GM23338 (cell line): ENCODE measurements around the gene HCAR1. TPM values are rescaled to one million over a fixed set of nuclear protein-coding genes. Genes with fewer than 3 reads are reported as not detected.
"Not testable (repeated sequence)": the region's sequence is repeated elsewhere in the genome, so short reads cannot be mapped to it uniquely, and the experiment has no call there.

ENCODE experiments used
- ATAC-seq: fragments of 200-7000 bp; cut with Tn5 transposase; 3 replicates; pipeline ENCODE4 v1.9.1; 2020
- DNase-seq: peaks from one replicate; pipeline ENCODE4 v3.0.0-alpha.2; 2015; ENCODE audit warnings: low spot score
- H2AFZ ChIP-seq: fragments of 200-600 bp; sonication (generic); 2 replicates; pipeline ENCODE4 v1.8.0; 2016; ENCODE audit warnings: antibody characterized with exemption, mild to moderate bottlenecking, moderate library complexity
- H3F3A ChIP-seq: fragments of 200-600 bp; sonication (generic); replicated peaks from 2 replicates; pipeline ENCODE4 v1.8.0; 2017; ENCODE audit warnings: antibody characterized with exemption, mixed run types, low read depth
- H3K27ac ChIP-seq: fragments of 200-600 bp; sonication (generic); 2 replicates; pipeline ENCODE4 v1.6.1; 2016; ENCODE audit warnings: low read depth
- H3K27me3 ChIP-seq: fragments of 200-600 bp; sonication (generic); 2 replicates; pipeline ENCODE4 v1.8.0; 2016; ENCODE audit warnings: mild to moderate bottlenecking, mixed run types, moderate library complexity; ENCODE audit not compliant: insufficient read depth
- H3K36me3 ChIP-seq: fragments of 200-600 bp; sonication (generic); 2 replicates; pipeline ENCODE4 v1.8.0; 2016; ENCODE audit warnings: mild to moderate bottlenecking; ENCODE audit not compliant: insufficient read depth
- H3K4me1 ChIP-seq: fragments of 200-600 bp; sonication (generic); 2 replicates; pipeline ENCODE4 v1.8.0; 2016; ENCODE audit warnings: mild to moderate bottlenecking, moderate library complexity; ENCODE audit not compliant: insufficient read depth
- H3K4me2 ChIP-seq: fragments of 200-600 bp; sonication (generic); 2 replicates; pipeline ENCODE4 v1.7.1; 2017; ENCODE audit warnings: mixed run types
- H3K4me3 ChIP-seq: fragments of 200-600 bp; sonication (generic); 2 replicates; pipeline ENCODE4 v1.6.1; 2016; ENCODE audit warnings: mixed run types
- H3K79me2 ChIP-seq: fragments of 200-600 bp; sonication (generic); replicated peaks from 2 replicates; pipeline ENCODE4 v1.8.0; 2017; ENCODE audit warnings: mild to moderate bottlenecking; ENCODE audit not compliant: insufficient read depth
- H3K9me2 ChIP-seq: fragments of 200-600 bp; sonication (generic); 2 replicates; pipeline ENCODE4 v1.8.0; 2017; ENCODE audit not compliant: insufficient read depth
- H4K20me1 ChIP-seq: fragments of 200-600 bp; sonication (generic); replicated peaks from 2 replicates; pipeline ENCODE4 v1.8.0; 2017; ENCODE audit warnings: mild to moderate bottlenecking; ENCODE audit not compliant: insufficient read depth
- H3K27ac Mint-ChIP-seq: 2 replicates; pipeline ENCODE4 v1.8.0; 2020; ENCODE audit warnings: inconsistent platforms, mild to moderate bottlenecking, moderate library complexity, mixed read lengths
- H3K27me3 Mint-ChIP-seq: 3 replicates; pipeline ENCODE4 v1.8.0; 2022; ENCODE audit warnings: low read depth, mild to moderate bottlenecking, moderate library complexity, mixed read lengths, inconsistent platforms; ENCODE audit not compliant: insufficient read depth, poor library complexity
- H3K36me3 Mint-ChIP-seq: 3 replicates; pipeline ENCODE4 v1.8.0; 2021; ENCODE audit warnings: low read depth, mild to moderate bottlenecking, inconsistent platforms, moderate library complexity, mixed read lengths
- H3K4me1 Mint-ChIP-seq: 3 replicates; pipeline ENCODE4 v1.8.0; 2020; ENCODE audit warnings: mild to moderate bottlenecking, inconsistent platforms, mixed read lengths
- H3K4me3 Mint-ChIP-seq: 3 replicates; pipeline ENCODE4 v1.8.0; 2021; ENCODE audit warnings: moderate library complexity, mild to moderate bottlenecking, inconsistent platforms, mixed read lengths
- H3K9me3 Mint-ChIP-seq: 3 replicates; pipeline ENCODE4 v1.8.0; 2020; ENCODE audit warnings: moderate library complexity, mild to moderate bottlenecking, inconsistent platforms, mixed read lengths
- EZH2 ChIP-seq: fragments of 200-600 bp; sonication (generic); IDR thresholded peaks from one replicate; pipeline ENCODE4 v1.8.0; 2017; ENCODE audit warnings: antibody characterized with exemption, mild to moderate bottlenecking, low read depth; ENCODE audit not compliant: unreplicated experiment
- NANOG ChIP-seq: IDR thresholded peaks from 2 replicates; pipeline ENCODE4 v1.6.1; 2016; ENCODE audit warnings: antibody characterized with exemption, borderline replicate concordance
- POLR2AphosphoS5 ChIP-seq: IDR thresholded peaks from 2 replicates; pipeline ENCODE4 v1.6.1; 2016; ENCODE audit warnings: antibody characterized with exemption, low read depth
- ZNF331 ChIP-seq: fragments of 250-450 bp; sonication (Bioruptor Pico); IDR thresholded peaks from 2 replicates; pipeline ENCODE4 v1.5.0; 2020; ENCODE audit warnings: low read depth, mild to moderate bottlenecking, moderate library complexity
- polyA plus RNA-seq: library from polyadenylated mRNA; unstranded; fragments of >200 nt; fragmentation: Nextera tagmentation; extraction: Ambion mirVana; gene quantifications from 2 replicates; pipeline ENCODE4 v1.2.1, GENCODE V29; 2016
- total RNA-seq: library from RNA; depleted of rRNA; stranded (reverse); fragments of >200 nt; shearing (Covaris generic); gene quantifications from 2 replicates; pipeline ENCODE4 v1.2.3, GENCODE V29; 2014
- TF ChIP-seq, protein P1 (sequence below): IDR thresholded peaks from one replicate; pipeline ENCODE4 v1.6.1; 2018; ENCODE audit warnings: antibody characterized with exemption; ENCODE audit not compliant: unreplicated experiment
- TF ChIP-seq, protein P2 (sequence below): fragments of 250-450 bp; sonication (Bioruptor Pico); IDR thresholded peaks from 2 replicates; pipeline ENCODE4 v1.5.0; 2020; ENCODE audit warnings: mild to moderate bottlenecking, moderate library complexity

HCAR1 gene
- total and polyA plus RNA-seq, 2 experiments from 2014 or later, result 0.17 TPM; not detected in 1

DNA sequence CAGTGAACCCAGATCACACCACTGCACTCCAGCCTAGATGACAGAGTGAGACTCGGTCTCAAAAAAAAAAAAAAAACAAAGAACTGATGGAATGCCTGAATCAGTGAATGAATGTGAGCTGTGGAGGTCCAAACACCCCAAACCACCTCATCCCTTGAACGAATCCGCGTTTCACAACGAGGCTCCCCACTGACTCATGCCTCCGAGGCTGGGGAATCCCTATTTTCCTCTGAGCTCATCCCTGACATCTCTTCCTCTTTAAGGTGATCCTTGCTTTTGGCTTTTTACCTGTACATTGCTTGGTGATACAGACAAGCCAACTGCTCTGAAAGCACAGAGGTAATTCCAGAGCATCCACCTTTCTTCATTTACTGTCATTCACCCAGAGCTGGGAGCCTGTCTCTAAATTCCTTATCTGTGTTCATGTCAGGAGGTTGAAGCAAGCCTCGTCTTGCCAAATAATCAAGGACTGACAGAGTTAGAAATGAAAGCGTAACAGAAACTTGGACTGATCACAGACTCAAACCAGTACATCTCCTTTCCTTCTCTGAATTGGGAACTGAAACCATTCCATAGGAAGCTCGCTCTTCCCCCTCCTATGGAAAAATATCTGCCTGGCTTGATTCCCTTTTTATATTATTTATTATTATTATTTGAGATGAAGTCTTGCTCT lies 30.5 kb downstream of the HCAR1 start:
- H3K36me3 ChIP-seq, result not testable (repeated sequence)

DNA sequence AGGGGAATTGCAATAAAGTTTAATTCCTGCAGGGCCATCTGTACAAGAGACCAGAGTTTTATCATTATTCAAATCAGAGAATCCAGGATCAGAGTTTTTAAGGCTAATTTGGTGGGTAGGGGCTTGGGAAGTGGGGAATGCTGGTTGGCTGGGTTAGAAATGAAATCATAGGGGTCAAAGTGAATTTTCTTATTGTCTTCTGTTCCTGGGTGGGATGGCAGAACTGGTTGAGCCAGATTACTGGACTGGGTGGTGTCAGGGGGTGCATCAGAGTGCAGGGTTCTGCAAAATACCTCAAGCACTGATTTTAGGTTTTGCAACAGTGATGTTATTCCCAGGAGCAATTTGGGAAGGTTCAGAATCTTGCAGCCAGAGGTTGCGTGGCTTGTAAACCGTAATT lies 33.7 kb downstream of the HCAR1 start:
- not testable (repeated sequence) for H3F3A ChIP-seq, H3K9me3 Mint-ChIP-seq, H4K20me1 ChIP-seq, H3K27ac Mint-ChIP-seq, H3K36me3 ChIP-seq, H3K36me3 Mint-ChIP-seq, H3K27ac ChIP-seq, H2AFZ ChIP-seq, H3K4me3 Mint-ChIP-seq, H3K9me2 ChIP-seq, H3K27me3 Mint-ChIP-seq, H3K4me1 ChIP-seq, H3K27me3 ChIP-seq, ATAC-seq, H3K79me2 ChIP-seq, H3K4me2 ChIP-seq, H3K4me3 ChIP-seq, H3K4me1 Mint-ChIP-seq, DNase-seq

More for the DNA sequence above, 30.5 kb downstream of the HCAR1 start:
- not testable (repeated sequence) for H3K9me2 ChIP-seq, H3K27ac Mint-ChIP-seq, H3K27me3 Mint-ChIP-seq, H3K27me3 ChIP-seq, H3F3A ChIP-seq, H3K4me1 Mint-ChIP-seq, H2AFZ ChIP-seq, ATAC-seq, DNase-seq, H3K79me2 ChIP-seq, H3K27ac ChIP-seq, H3K4me3 ChIP-seq, H3K4me2 ChIP-seq, H3K4me3 Mint-ChIP-seq, H3K4me1 ChIP-seq, H3K36me3 Mint-ChIP-seq, H3K9me3 Mint-ChIP-seq, H4K20me1 ChIP-seq

DNA sequence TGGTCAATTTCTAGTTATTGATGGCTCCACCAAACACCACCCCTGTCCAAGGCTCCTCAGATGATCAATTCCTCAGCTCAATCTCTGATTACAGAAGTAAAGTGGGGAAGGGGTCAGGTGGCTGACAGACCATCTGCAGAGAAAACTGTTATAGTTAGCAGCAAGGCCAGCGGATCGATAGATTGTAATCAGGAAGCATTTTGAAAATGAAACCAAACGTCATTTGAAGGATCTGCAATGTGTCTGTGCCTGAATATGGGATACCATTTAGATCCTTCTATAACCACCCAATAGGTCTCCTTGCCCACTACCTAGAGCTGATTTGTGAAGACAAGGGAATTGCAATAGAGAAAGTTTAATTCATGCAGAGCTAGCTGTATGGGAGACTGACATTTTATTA lies 39.1 kb downstream of the HCAR1 start:
- no peaks in the 10 kb centered on the region for H3K9me2 ChIP-seq
- Mint-ChIP-seq H3K27me3 (no peaks in the 10 kb centered on the region), H3K27ac (no peak overlapping the region), H3K4me1 (peaks cover 3% of the 10 kb centered on the region), H3K4me3 (no peak overlapping the region), H3K36me3 (no peaks in the 10 kb centered on the region), H3K9me3 (no peaks in the 10 kb centered on the region)
- H3K36me3 ChIP-seq, result no peaks in the 10 kb centered on the region
- H3K79me2 ChIP-seq, result no peaks in the 10 kb centered on the region
- no peak overlapping the region for H3K4me2 ChIP-seq
- H2AFZ ChIP-seq, result no peak overlapping the region
- no peak for DNase-seq
- no peaks in the 10 kb centered on the region for H4K20me1 ChIP-seq
- ATAC-seq, result no peak
- no peak overlapping the region for H3K4me3 ChIP-seq
- no peaks in the 10 kb centered on the region for H3K27me3 ChIP-seq
- H3F3A ChIP-seq, result no peaks in the 10 kb centered on the region
- no peaks in the 10 kb centered on the region for H3K4me1 ChIP-seq
- H3K27ac ChIP-seq, result no peak overlapping the region
- TF ChIP-seq EZH2, result no peak
- no peak for TF ChIP-seq POLR2AphosphoS5
- no peak for TF ChIP-seq NANOG
- TF ChIP-seq, protein P1, sequence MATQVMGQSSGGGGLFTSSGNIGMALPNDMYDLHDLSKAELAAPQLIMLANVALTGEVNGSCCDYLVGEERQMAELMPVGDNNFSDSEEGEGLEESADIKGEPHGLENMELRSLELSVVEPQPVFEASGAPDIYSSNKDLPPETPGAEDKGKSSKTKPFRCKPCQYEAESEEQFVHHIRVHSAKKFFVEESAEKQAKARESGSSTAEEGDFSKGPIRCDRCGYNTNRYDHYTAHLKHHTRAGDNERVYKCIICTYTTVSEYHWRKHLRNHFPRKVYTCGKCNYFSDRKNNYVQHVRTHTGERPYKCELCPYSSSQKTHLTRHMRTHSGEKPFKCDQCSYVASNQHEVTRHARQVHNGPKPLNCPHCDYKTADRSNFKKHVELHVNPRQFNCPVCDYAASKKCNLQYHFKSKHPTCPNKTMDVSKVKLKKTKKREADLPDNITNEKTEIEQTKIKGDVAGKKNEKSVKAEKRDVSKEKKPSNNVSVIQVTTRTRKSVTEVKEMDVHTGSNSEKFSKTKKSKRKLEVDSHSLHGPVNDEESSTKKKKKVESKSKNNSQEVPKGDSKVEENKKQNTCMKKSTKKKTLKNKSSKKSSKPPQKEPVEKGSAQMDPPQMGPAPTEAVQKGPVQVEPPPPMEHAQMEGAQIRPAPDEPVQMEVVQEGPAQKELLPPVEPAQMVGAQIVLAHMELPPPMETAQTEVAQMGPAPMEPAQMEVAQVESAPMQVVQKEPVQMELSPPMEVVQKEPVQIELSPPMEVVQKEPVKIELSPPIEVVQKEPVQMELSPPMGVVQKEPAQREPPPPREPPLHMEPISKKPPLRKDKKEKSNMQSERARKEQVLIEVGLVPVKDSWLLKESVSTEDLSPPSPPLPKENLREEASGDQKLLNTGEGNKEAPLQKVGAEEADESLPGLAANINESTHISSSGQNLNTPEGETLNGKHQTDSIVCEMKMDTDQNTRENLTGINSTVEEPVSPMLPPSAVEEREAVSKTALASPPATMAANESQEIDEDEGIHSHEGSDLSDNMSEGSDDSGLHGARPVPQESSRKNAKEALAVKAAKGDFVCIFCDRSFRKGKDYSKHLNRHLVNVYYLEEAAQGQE, result no peak
- TF ChIP-seq, protein P2, sequence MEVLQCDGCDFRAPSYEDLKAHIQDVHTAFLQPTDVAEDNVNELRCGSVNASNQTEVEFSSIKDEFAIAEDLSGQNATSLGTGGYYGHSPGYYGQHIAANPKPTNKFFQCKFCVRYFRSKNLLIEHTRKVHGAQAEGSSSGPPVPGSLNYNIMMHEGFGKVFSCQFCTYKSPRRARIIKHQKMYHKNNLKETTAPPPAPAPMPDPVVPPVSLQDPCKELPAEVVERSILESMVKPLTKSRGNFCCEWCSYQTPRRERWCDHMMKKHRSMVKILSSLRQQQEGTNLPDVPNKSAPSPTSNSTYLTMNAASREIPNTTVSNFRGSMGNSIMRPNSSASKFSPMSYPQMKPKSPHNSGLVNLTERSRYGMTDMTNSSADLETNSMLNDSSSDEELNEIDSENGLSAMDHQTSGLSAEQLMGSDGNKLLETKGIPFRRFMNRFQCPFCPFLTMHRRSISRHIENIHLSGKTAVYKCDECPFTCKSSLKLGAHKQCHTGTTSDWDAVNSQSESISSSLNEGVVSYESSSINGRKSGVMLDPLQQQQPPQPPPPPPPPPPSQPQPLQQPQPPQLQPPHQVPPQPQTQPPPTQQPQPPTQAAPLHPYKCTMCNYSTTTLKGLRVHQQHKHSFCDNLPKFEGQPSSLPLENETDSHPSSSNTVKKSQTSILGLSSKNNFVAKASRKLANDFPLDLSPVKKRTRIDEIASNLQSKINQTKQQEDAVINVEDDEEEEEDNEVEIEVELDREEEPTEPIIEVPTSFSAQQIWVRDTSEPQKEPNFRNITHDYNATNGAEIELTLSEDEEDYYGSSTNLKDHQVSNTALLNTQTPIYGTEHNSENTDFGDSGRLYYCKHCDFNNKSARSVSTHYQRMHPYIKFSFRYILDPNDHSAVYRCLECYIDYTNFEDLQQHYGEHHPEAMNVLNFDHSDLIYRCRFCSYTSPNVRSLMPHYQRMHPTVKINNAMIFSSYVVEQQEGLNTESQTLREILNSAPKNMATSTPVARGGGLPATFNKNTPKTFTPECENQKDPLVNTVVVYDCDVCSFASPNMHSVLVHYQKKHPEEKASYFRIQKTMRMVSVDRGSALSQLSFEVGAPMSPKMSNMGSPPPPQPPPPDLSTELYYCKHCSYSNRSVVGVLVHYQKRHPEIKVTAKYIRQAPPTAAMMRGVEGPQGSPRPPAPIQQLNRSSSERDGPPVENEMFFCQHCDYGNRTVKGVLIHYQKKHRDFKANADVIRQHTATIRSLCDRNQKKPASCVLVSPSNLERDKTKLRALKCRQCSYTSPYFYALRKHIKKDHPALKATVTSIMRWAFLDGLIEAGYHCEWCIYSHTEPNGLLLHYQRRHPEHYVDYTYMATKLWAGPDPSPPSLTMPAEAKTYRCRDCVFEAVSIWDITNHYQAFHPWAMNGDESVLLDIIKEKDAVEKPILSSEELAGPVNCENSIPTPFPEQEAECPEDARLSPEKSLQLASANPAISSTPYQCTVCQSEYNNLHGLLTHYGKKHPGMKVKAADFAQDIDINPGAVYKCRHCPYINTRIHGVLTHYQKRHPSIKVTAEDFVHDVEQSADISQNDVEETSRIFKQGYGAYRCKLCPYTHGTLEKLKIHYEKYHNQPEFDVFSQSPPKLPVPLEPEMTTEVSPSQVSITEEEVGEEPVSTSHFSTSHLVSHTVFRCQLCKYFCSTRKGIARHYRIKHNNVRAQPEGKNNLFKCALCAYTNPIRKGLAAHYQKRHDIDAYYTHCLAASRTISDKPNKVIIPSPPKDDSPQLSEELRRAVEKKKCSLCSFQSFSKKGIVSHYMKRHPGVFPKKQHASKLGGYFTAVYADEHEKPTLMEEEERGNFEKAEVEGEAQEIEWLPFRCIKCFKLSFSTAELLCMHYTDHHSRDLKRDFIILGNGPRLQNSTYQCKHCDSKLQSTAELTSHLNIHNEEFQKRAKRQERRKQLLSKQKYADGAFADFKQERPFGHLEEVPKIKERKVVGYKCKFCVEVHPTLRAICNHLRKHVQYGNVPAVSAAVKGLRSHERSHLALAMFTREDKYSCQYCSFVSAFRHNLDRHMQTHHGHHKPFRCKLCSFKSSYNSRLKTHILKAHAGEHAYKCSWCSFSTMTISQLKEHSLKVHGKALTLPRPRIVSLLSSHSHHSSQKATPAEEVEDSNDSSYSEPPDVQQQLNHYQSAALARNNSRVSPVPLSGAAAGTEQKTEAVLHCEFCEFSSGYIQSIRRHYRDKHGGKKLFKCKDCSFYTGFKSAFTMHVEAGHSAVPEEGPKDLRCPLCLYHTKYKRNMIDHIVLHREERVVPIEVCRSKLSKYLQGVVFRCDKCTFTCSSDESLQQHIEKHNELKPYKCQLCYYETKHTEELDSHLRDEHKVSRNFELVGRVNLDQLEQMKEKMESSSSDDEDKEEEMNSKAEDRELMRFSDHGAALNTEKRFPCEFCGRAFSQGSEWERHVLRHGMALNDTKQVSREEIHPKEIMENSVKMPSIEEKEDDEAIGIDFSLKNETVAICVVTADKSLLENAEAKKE, result no peak
- no peak for TF ChIP-seq ZNF331
